Fibroblast of lung (primary cell): ENCODE data around the gene PPP2R5D. TPM values are rescaled to one million over a fixed set of nuclear protein-coding genes. Genes with fewer than 3 reads are reported as not detected.

Experiments used
- DNase-seq, 2 donors: peaks; one replicate each; pipeline versions ENCODE4 v3.0.0 to v3.0.0-alpha.2; 2010; ENCODE audit warnings: low read depth in 2 of 2
- H2AFZ ChIP-seq: 2 replicates; pipeline ENCODE4 v1.5.1; 2012; ENCODE audit warnings: low read length, control low read depth, inconsistent platforms
- H3K27ac ChIP-seq: 2 replicates; pipeline ENCODE4 v1.5.1; 2011; ENCODE audit warnings: low read length, control low read depth; ENCODE audit not compliant: insufficient read depth
- H3K27me3 ChIP-seq: 2 replicates; pipeline ENCODE4 v1.5.1; 2011; ENCODE audit warnings: mild to moderate bottlenecking, low read length; ENCODE audit not compliant: control insufficient read depth, insufficient read depth
- H3K36me3 ChIP-seq: 2 replicates; pipeline ENCODE4 v1.5.1; 2011; ENCODE audit warnings: low read length; ENCODE audit not compliant: control insufficient read depth, insufficient read depth
- H3K4me1 ChIP-seq: 2 replicates; pipeline ENCODE4 v1.5.1; 2011; ENCODE audit warnings: low read length; ENCODE audit not compliant: control insufficient read depth, insufficient read depth; ENCODE audit errors: extremely low read depth
- H3K4me2 ChIP-seq: 2 replicates; pipeline ENCODE4 v1.5.1; 2011; ENCODE audit warnings: low read length, control low read depth; ENCODE audit not compliant: insufficient read depth; ENCODE audit errors: extremely low read depth
- H3K4me3 ChIP-seq, 4 experiments: fragments of 200-600 bp in 1 of 4; sonication (generic) in 1 of 4; replicated peaks in 1 of 4; 2 replicates each; pipeline ENCODE4 v1.5.1; 2011 to 2016; ENCODE audit warnings: low read length in 4 of 4, low read depth in 3 of 4, mild to moderate bottlenecking in 3 of 4, control low read depth in 2 of 4, inconsistent platforms in 1 of 4, mixed read lengths in 1 of 4; ENCODE audit not compliant: insufficient read depth in 1 of 4; ENCODE audit errors: control extremely low read depth in 1 of 4
- H3K79me2 ChIP-seq: 2 replicates; pipeline ENCODE4 v1.5.1; 2012; ENCODE audit warnings: mild to moderate bottlenecking, low read length, inconsistent platforms; ENCODE audit not compliant: control insufficient read depth, insufficient read depth
- H3K9ac ChIP-seq: 2 replicates; pipeline ENCODE4 v1.5.1; 2011; ENCODE audit warnings: mild to moderate bottlenecking, low read length, control low read depth; ENCODE audit not compliant: insufficient read depth
- H3K9me3 ChIP-seq: 2 replicates; pipeline ENCODE4 v1.5.1; 2012; ENCODE audit warnings: low read depth, low read length; ENCODE audit not compliant: control insufficient read depth, insufficient read depth
- H4K20me1 ChIP-seq: 2 replicates; pipeline ENCODE4 v1.5.1; 2011; ENCODE audit warnings: low read length; ENCODE audit not compliant: control insufficient read depth, insufficient read depth; ENCODE audit errors: extremely low read depth
- CTCF ChIP-seq, 2 donors: IDR thresholded peaks in 1 of 2; conservative IDR thresholded peaks in 1 of 2; 1 replicate in 1 of 2; 2 replicates in 1 of 2; pipeline ENCODE4 v1.5.1; 2011 to 2012; ENCODE audit warnings: low read length in 2 of 2, control low read depth in 1 of 2, inconsistent platforms in 1 of 2, low read depth in 1 of 2, mild to moderate bottlenecking in 1 of 2
- EZH2 ChIP-seq: IDR thresholded peaks from 2 replicates; pipeline ENCODE4 v1.5.1; 2012; ENCODE audit warnings: low read length, control low read depth, mild to moderate bottlenecking; ENCODE audit errors: missing control alignments
- polyA plus RNA-seq, 2 donors: library from polyadenylated mRNA; depleted of rRNA in 1 of 2; stranded (reverse) in 1 of 2; unstranded in 1 of 2; fragments of >200 nt; gene quantifications; 2 replicates each; pipeline ENCODE4 v1.2.1, GENCODE V29; 2011 to 2012; ENCODE audit warnings: missing spikeins in 1 of 2
- total RNA-seq: library from RNA; depleted of rRNA; stranded (reverse); fragments of >200 nt; gene quantifications from 2 replicates; pipeline ENCODE4 v1.2.1, GENCODE V29; 2014

Gene PPP2R5D
- total and polyA plus RNA-seq, 2 donors (not counting 1 experiment from before 2014, with no cell fraction given): 27.1 to 39.3 TPM

GRCh38 chr6:43005844-43006243 is 21.5 kb downstream of the PPP2R5D start:
- Histone ChIP-seq H4K20me1 (no peaks in the 10 kb centered on the region), H3K27me3 (no peaks in the 10 kb centered on the region), H3K4me3 (no peak overlapping the region), H3K27ac (no peak overlapping the region), H2AFZ (no peak overlapping the region), H3K9me3 (no peaks in the 10 kb centered on the region), H3K79me2 (no peaks in the 10 kb centered on the region), H3K4me1 (no peaks in the 10 kb centered on the region), H3K9ac (no peak overlapping the region), H3K4me2 (no peak overlapping the region), H3K36me3 (peaks cover 22% of the 10 kb centered on the region)
- no peak for DNase-seq
- TF ChIP-seq CTCF (conservative IDR thresholded peaks at IDR 0.05 in 1 of 2, IDR thresholded peaks at IDR 0.05 in 1 of 2; ENCODE audit: low read depth in 1 of 2, low read length in 2 of 2) (no peak), EZH2 (no peak)

- Histone ChIP-seq H3K9ac (no peak overlapping the region), H3K36me3 (peaks cover 26% of the 10 kb centered on the region), H3K27me3 (no peaks in the 10 kb centered on the region), H4K20me1 (no peaks in the 10 kb centered on the region), H3K27ac (no peak overlapping the region), H3K9me3 (no peaks in the 10 kb centered on the region), H3K4me1 (no peaks in the 10 kb centered on the region), H3K4me3 (no peak overlapping the region), H3K79me2 (no peaks in the 10 kb centered on the region), H3K4me2 (no peak overlapping the region), H2AFZ (no peak overlapping the region)
- TF ChIP-seq EZH2 (no peak), CTCF (conservative IDR thresholded peaks at IDR 0.05 in 1 of 2, IDR thresholded peaks at IDR 0.05 in 1 of 2; ENCODE audit: low read depth in 1 of 2, low read length in 2 of 2) (no peak)
- DNase-seq: no peak
These were observed 21.9 kb downstream of the PPP2R5D start for GRCh38 chr6:43006251-43006650.

GRCh38 chr6:43007126-43007525 is 22.8 kb downstream of the PPP2R5D start:
- Histone ChIP-seq H3K27ac (no peak overlapping the region), H3K4me1 (no peaks in the 10 kb centered on the region), H3K4me2 (no peak overlapping the region), H3K9me3 (no peaks in the 10 kb centered on the region), H3K79me2 (peaks cover under 1% of the 10 kb centered on the region), H3K9ac (no peak overlapping the region), H3K27me3 (no peaks in the 10 kb centered on the region), H4K20me1 (no peaks in the 10 kb centered on the region), H2AFZ (no peak overlapping the region), H3K36me3 (peaks cover 30% of the 10 kb centered on the region), H3K4me3 (no peak overlapping the region)
- no peak for TF ChIP-seq CTCF (conservative IDR thresholded peaks at IDR 0.05 in 1 of 2, IDR thresholded peaks at IDR 0.05 in 1 of 2; ENCODE audit: low read depth in 1 of 2, low read length in 2 of 2)
- TF ChIP-seq EZH2: no peak
- DNase-seq: no peak
